Brain microvascular endothelial cell (primary cell): ENCODE data around the gene GRAMD1A.

Experiments used
- DNase-seq: peaks from one replicate; pipeline ENCODE4 v3.0.0-alpha.2; 2020
- H3K27ac ChIP-seq: fragments of 250-450 bp; sonication (Bioruptor Pico); 2 replicates; pipeline ENCODE4 v1.5.1; 2020; ENCODE audit warnings: mild to moderate bottlenecking, moderate library complexity
- H3K27me3 ChIP-seq: fragments of 250-450 bp; sonication (Bioruptor Pico); replicated peaks from 2 replicates; pipeline ENCODE4 v1.5.1; 2020; ENCODE audit warnings: mild to moderate bottlenecking
- H3K36me3 ChIP-seq: fragments of 250-450 bp; sonication (Bioruptor Pico); replicated peaks from 2 replicates; pipeline ENCODE4 v1.5.1; 2020; ENCODE audit warnings: mild to moderate bottlenecking
- H3K4me3 ChIP-seq: 2 replicates; pipeline ENCODE4 v1.5.1; 2011; ENCODE audit warnings: low read depth, mild to moderate bottlenecking, control low read depth, low read length, moderate library complexity
- in situ Hi-C: cut with HindIII; loops from 2 replicates; pipeline ENCODE4 v1.10.0; 2017; ENCODE audit warnings: low sequenced_read_pairs, low pct_ligation_motif_present
- TF ChIP-seq, protein P1 (sequence below): IDR thresholded peaks from 2 replicates; pipeline ENCODE4 v1.5.1; 2011; ENCODE audit warnings: low read depth, mild to moderate bottlenecking, moderate library complexity, low read length, control low read depth, inconsistent platforms; ENCODE audit errors: missing control alignments

GRAMD1A gene

DNA sequence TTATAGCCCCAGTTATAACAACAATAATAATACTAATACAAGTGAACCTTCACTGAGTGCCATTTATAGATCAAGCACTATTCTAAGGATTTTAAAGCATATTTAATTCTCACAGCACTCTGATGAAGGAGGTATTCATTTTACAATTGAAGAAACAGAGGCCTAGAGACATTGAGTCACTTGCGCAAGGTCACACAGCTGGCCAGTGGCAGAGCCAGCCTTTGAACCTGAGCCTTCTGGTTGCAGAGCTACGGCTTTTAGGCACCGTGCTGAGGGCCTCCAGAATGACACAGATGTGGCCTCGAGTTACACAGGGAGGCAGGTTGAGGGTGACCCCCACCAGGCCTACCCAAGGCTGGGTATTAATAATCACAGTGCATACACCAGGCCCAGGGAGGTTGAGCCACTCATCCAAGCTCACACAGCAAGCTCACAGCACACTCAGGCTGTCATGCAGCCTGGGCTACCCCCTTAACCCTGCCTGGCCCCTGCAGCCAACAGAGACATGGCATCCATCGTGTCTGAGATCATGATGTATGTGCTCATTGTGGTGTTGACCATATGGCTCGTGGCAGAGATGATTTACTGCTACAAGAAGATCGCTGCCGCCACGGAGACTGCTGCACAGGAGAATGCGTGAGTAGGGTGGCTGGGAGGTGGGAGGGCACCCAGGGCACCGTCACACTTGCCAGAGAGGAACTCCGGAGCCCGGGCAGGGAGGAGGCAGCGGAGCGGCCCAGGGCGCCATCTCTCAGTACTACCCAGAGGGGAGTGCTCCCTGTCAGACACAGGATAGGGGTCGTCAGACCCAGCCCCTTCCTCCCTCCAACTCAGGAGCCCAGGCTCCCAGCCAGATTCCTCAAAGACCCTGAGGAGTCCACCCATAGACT lies 38.7 kb downstream of the GRAMD1A start:
- no peak for DNase-seq
- Histone ChIP-seq H3K4me3 (no peak overlapping the region), H3K27me3 (no peaks in the 10 kb centered on the region), H3K36me3 (no peaks in the 10 kb centered on the region), H3K27ac (no peak overlapping the region)
- in situ Hi-C loops: no loop called here
- TF ChIP-seq, protein P1, sequence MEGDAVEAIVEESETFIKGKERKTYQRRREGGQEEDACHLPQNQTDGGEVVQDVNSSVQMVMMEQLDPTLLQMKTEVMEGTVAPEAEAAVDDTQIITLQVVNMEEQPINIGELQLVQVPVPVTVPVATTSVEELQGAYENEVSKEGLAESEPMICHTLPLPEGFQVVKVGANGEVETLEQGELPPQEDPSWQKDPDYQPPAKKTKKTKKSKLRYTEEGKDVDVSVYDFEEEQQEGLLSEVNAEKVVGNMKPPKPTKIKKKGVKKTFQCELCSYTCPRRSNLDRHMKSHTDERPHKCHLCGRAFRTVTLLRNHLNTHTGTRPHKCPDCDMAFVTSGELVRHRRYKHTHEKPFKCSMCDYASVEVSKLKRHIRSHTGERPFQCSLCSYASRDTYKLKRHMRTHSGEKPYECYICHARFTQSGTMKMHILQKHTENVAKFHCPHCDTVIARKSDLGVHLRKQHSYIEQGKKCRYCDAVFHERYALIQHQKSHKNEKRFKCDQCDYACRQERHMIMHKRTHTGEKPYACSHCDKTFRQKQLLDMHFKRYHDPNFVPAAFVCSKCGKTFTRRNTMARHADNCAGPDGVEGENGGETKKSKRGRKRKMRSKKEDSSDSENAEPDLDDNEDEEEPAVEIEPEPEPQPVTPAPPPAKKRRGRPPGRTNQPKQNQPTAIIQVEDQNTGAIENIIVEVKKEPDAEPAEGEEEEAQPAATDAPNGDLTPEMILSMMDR: no peak

DNA sequence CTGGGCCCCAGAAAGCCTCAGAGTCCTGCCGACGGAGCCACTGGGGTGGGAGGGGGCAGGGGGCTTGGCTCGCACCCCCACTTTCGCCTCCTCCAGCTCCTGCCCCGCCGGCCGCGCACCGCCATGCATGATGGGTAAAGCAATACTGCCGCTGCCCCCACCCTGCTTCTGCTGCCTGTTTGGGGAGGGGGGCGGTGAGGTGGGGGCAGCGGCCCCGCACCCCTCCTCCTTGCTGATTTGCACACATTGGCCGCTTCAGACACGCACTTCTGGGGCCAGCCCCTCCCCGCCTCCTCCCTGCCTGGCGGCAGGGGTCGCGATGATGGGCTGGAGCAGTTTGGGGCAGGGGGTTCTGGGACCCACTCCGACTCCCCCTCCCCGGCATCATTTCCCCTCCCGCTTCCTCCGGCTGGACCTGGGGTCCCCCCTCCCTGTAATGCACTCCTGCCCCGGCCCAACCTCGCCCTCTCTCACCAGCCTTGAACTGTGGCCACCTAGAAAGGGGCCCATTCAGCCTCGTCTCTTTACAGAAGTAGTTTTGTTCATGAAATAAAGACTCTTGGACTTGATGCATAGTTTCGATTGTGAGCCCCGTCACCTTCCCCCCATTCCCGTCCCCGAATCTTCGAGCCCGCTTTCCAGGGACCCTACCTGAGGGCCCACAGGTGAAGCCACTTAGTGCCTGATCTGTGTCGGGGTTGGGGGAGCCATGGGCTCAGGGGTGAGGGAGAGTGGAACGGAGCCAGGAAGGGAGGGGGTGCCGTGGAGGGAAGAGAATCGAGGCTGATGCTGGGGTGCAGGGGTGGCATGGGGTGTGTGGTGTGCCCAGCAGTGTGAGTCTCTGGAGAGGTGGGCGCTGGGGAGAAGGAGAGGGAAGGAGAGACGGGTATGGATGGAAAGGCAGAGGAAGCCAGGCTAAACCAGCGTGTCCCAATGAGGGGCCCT lies 40.0 kb downstream of the GRAMD1A start:
- in situ Hi-C loops: no loop called here
- Histone ChIP-seq H3K36me3 (no peaks in the 10 kb centered on the region), H3K27me3 (no peaks in the 10 kb centered on the region), H3K27ac (no peak overlapping the region), H3K4me3 (peak overlapping the region; percentile 24)
- DNase-seq: no peak
- TF ChIP-seq, protein P1: no peak

DNA sequence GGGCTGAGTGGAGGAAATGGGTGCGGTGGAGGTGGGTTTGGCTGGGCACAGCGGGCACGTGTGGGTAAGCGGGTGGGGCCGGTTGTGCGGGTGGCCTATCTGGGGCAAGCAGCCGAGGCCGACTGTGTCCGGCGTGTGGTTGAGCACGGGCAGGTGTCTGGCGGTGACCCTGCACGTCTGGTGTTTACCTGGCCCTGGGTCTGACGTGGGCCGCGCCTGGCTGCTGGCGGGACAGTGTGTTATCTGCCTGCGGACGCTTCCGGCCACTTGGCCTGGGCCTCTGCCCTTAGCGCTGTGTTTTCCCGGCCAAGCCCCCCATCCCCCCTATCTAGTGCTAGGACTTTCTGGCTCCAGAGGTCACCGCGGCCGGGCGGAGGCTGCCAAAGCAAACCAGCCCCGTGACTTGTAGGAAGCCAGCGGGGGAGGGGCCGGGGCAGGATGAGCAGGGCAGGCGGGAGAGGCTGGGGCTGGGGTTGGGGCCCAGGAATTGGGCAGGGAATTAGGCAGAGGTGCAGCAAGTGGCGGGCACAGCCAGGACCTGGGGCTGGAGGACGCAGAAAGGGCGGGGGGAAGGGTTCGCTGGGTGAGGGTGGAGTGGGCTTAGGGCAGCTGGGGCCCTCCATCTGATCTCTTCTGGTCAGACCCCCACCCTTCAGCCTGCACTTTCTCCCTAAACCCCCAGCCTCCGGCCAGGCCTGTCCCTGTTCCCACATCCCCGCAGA lies 40.9 kb downstream of the GRAMD1A start:
- Histone ChIP-seq H3K4me3 (no peak overlapping the region), H3K36me3 (no peaks in the 10 kb centered on the region), H3K27ac (no peak overlapping the region), H3K27me3 (no peaks in the 10 kb centered on the region)
- TF ChIP-seq, protein P1: no peak
- DNase-seq: no peak
- in situ Hi-C loops: no loop called here

DNA sequence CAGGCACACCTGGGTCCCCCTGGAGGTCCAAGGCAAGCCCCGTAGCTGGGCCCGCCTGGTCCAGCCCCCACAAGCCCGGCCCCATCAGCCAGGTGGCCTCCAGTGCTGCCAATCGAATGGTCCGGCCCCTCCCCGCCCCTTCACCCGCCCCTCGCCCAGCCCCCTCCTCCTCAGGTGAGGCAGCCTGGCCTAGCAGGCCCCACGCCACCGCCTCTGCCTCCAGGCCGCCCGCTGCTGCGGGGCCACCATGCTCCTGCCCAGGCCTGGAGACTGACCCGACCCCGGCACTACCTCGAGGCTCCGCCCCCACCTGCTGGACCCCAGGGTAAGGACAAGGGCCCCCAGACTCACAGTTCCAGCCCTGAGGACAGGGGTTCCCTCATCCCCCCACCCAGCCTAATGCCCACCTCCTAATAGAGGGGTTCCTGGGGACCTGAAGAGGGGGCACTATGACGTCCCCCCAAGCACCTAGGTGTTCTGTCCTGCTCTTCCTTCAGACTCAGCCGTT lies 41.5 kb downstream of the GRAMD1A start, which contains the start of gene HPN:
Gene HPN, plus strand, starts transcription at position 174 of the 508 bp plus-strand sequence. CDS start 786 bp downstream, outside the sequence.
- in situ Hi-C loops: no loop called here
- H3K36me3 ChIP-seq: no peaks in the 10 kb centered on the region
- no peak within 1 kb of the TSS for H3K27ac ChIP-seq
- TF ChIP-seq, protein P1: no peak
- H3K27me3 ChIP-seq: no peaks in the 10 kb centered on the region
- no peak within 1 kb of the TSS for H3K4me3 ChIP-seq
- no peak for DNase-seq

DNA sequence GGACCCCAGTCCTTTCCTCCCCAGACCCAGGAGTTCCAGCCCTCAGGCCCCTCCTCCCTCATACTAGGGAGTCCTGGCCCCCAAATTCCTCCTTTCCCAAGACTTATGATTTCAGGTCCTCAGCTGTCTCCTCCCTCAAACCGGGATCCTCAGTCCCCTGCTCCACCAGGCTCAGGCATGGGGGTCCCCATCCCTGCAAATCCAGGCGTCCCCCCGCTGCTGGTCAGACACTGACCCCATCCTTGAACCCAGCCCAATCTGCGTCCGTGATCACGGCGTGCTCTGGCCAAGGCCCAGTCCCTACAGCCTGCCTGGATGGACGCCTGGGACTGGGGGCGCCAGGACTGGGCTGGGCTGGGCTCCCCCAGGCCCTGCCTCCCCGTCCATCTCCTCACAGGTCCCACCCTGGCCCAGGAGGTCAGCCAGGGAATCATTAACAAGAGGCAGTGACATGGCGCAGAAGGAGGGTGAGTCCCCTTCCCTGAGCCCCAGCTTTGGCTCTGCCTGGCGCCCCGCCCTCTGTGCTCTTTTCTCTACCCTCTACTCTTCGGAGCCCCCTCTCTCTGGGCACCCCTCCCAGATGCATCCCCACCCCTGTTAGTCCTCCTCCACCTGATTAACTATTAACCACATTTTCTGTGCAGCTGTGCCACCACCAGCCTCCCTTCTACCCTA lies 42.1 kb downstream of the GRAMD1A start:
- no peak overlapping the region for H3K4me3 ChIP-seq
- TF ChIP-seq, protein P1: no peak
- H3K27me3 ChIP-seq: no peaks in the 10 kb centered on the region
- in situ Hi-C loops: no loop called here
- no peak for DNase-seq
- H3K36me3 ChIP-seq: no peaks in the 10 kb centered on the region
- H3K27ac ChIP-seq: no peak overlapping the region
